ENCODE data around the gene NTSR1. TPM values are rescaled to one million over a fixed set of nuclear protein-coding genes. Genes with fewer than 3 reads are reported as not detected.

NTSR1 gene
- total RNA-seq, 2 donors from 2014 or later: not detected

- peaks cover 11% of the 10 kb centered on the region for H3K27me3 Mint-ChIP-seq
- no peak overlapping the region for H3K27ac Mint-ChIP-seq
- peaks cover 4% of the 10 kb centered on the region for H3K4me1 Mint-ChIP-seq
- no peaks in the 10 kb centered on the region for H3K9me3 Mint-ChIP-seq
- H3K4me3 Mint-ChIP-seq: no peak overlapping the region
- no peaks in the 10 kb centered on the region for H3K36me3 Mint-ChIP-seq (ENCODE audit: low read depth)
- no peak for ATAC-seq (replicated peaks)
These were observed 3.0 kb upstream of the NTSR1 start for GRCh38 chr20:62705627-62706026.

GRCh38 chr20:62706344-62706743 is 2.3 kb upstream of the NTSR1 start:
- no peak overlapping the region for H3K27ac Mint-ChIP-seq
- H3K27me3 Mint-ChIP-seq: peaks cover 11% of the 10 kb centered on the region
- no peak for ATAC-seq (replicated peaks)
- no peaks in the 10 kb centered on the region for H3K36me3 Mint-ChIP-seq (ENCODE audit: low read depth)
- no peaks in the 10 kb centered on the region for H3K9me3 Mint-ChIP-seq
- peaks cover 4% of the 10 kb centered on the region for H3K4me1 Mint-ChIP-seq
- no peak overlapping the region for H3K4me3 Mint-ChIP-seq

DNA sequence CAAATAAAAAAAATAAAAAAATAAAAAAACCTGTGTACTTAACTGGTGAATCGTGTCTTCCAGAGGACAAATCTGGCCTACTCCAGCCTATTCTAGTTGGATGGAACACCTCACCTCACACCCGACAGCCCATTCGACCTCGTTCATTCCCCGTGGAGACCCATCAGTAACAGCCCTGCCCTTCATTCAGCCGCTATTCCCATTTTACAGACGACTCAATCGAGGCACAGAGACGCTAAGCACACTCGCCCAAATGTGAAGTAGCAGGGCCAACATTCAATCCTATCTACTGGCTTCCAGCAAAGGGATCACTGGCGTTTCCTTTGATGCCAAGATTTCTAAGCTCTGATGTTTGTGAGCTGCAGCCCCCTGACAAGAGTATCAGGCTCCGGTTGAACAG is 1.8 kb upstream of the NTSR1 start:
- Mint-ChIP-seq H3K36me3 (ENCODE audit: low read depth) (no peaks in the 10 kb centered on the region), H3K4me3 (no peak overlapping the region), H3K4me1 (peaks cover 4% of the 10 kb centered on the region), H3K9me3 (no peaks in the 10 kb centered on the region), H3K27ac (no peak overlapping the region), H3K27me3 (peaks cover 11% of the 10 kb centered on the region)
- ATAC-seq (replicated peaks): no peak

DNA sequence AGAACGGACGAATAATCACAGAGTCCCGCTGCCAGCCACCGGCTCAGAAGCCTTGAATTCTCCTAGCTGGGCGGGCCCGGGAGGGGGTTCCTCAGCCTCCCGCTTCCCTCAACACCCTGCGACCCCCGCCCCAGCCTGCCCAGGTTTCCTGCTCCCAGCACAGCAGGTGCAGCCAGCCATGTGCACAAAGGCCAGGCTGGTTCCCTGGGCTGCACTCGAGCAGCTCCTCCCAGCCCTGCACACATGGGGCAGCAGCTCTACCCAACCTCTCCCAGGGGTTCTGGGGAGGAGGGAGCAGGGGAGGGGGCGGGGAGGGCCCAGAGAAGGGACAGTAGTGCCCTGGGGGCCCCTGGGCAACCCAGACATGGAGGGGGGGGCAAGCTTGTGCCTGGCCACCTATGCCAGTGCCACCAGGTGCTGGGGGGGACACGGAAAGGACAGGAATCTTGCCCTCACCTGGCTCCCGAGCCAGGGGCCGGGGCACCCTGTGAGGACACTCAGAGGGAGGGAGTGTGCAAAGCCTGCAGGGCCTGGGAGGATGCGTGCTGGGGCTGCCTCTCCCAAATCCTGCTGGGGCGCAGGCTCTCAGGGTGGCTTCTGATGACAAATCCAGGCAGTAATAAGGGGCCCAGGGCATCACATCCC is 1.2 kb upstream of the NTSR1 start:
- Mint-ChIP-seq H3K9me3 (no peaks in the 10 kb centered on the region), H3K4me3 (peak overlapping the region; percentile 19), H3K36me3 (ENCODE audit: low read depth) (no peaks in the 10 kb centered on the region), H3K4me1 (peaks cover 4% of the 10 kb centered on the region), H3K27ac (no peak overlapping the region), H3K27me3 (peaks cover 11% of the 10 kb centered on the region)
- no peak for ATAC-seq (replicated peaks)

GRCh38 chr20:62707921-62708521 is 615 bp upstream of the NTSR1 start:
- Mint-ChIP-seq H3K27ac (no peak overlapping the region), H3K27me3 (peaks cover 11% of the 10 kb centered on the region), H3K9me3 (no peaks in the 10 kb centered on the region), H3K4me1 (peaks cover 4% of the 10 kb centered on the region), H3K36me3 (ENCODE audit: low read depth) (no peaks in the 10 kb centered on the region), H3K4me3 (peak overlapping the region; percentile 19)
- no peak for ATAC-seq (replicated peaks)

- H3K27ac Mint-ChIP-seq: no peak overlapping the region
- no peaks in the 10 kb centered on the region for H3K4me1 Mint-ChIP-seq
- H3K27me3 Mint-ChIP-seq: peaks cover 11% of the 10 kb centered on the region
- no peaks in the 10 kb centered on the region for H3K9me3 Mint-ChIP-seq
- H3K36me3 Mint-ChIP-seq (ENCODE audit: low read depth): no peaks in the 10 kb centered on the region
- no peak overlapping the region for H3K4me3 Mint-ChIP-seq
- ATAC-seq (replicated peaks): no peak
These were observed 885 bp downstream of the NTSR1 start for GRCh38 chr20:62709537-62709905.

- peaks cover 4% of the 10 kb centered on the region for H3K4me1 Mint-ChIP-seq
- H3K36me3 Mint-ChIP-seq (ENCODE audit: low read depth): no peaks in the 10 kb centered on the region
- H3K27ac Mint-ChIP-seq: no peak overlapping the region
- peaks cover 11% of the 10 kb centered on the region for H3K27me3 Mint-ChIP-seq
- no peaks in the 10 kb centered on the region for H3K9me3 Mint-ChIP-seq
- H3K4me3 Mint-ChIP-seq: no peak overlapping the region
- no peak for ATAC-seq (replicated peaks)
These were observed 1.7 kb downstream of the NTSR1 start for GRCh38 chr20:62710221-62710885.

- H3K27ac Mint-ChIP-seq: no peak overlapping the region
- ATAC-seq (replicated peaks): peak; percentile 81
- H3K36me3 Mint-ChIP-seq (ENCODE audit: low read depth): no peaks in the 10 kb centered on the region
- H3K4me3 Mint-ChIP-seq: no peak overlapping the region
- no peaks in the 10 kb centered on the region for H3K9me3 Mint-ChIP-seq
- H3K4me1 Mint-ChIP-seq: peaks cover 6% of the 10 kb centered on the region
- peaks cover 11% of the 10 kb centered on the region for H3K27me3 Mint-ChIP-seq
These were observed 2.5 kb downstream of the NTSR1 start for GRCh38 chr20:62710886-62711702.

- Mint-ChIP-seq H3K9me3 (no peaks in the 10 kb centered on the region), H3K27me3 (peaks cover 11% of the 10 kb centered on the region), H3K27ac (no peak overlapping the region), H3K4me3 (no peak overlapping the region), H3K4me1 (peaks cover 12% of the 10 kb centered on the region), H3K36me3 (ENCODE audit: low read depth) (no peaks in the 10 kb centered on the region)
- no peak for ATAC-seq (replicated peaks)
These were observed 3.1 kb downstream of the NTSR1 start for GRCh38 chr20:62711703-62712101.

GRCh38 chr20:62712606-62713005 is 4.0 kb downstream of the NTSR1 start:
- Mint-ChIP-seq H3K9me3 (no peaks in the 10 kb centered on the region), H3K4me3 (no peak overlapping the region), H3K36me3 (ENCODE audit: low read depth) (no peaks in the 10 kb centered on the region), H3K27ac (no peak overlapping the region), H3K4me1 (peaks cover 12% of the 10 kb centered on the region), H3K27me3 (peaks cover 11% of the 10 kb centered on the region)
- no peak for ATAC-seq (replicated peaks)

DNA sequence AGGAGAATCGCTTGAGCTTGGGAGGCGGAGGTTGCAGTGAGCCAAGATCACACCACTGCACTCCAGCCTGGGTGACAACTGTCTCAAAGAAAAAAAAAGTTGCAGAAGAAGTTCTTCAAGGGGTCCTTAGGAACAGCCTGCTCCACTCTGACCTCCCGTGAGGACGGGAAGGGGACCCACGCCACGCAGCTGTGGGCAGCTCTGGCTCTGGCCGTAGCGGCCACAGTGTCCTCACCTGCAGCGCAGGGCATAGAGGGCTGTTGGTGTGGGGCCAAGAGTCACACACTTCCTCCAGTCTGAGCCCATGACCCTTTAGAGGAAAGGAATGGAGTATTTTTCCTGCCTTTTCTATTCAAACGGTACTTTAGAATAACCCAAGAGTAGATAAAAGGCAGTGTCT is 5.4 kb downstream of the NTSR1 start:
- no peaks in the 10 kb centered on the region for H3K9me3 Mint-ChIP-seq
- no peak overlapping the region for H3K27ac Mint-ChIP-seq
- peaks cover 12% of the 10 kb centered on the region for H3K4me1 Mint-ChIP-seq
- no peaks in the 10 kb centered on the region for H3K36me3 Mint-ChIP-seq (ENCODE audit: low read depth)
- no peak overlapping the region for H3K4me3 Mint-ChIP-seq
- ATAC-seq (replicated peaks): no peak
- H3K27me3 Mint-ChIP-seq: peaks cover 6% of the 10 kb centered on the region

- no peaks in the 10 kb centered on the region for H3K36me3 Mint-ChIP-seq (ENCODE audit: low read depth)
- H3K4me1 Mint-ChIP-seq: peaks cover 12% of the 10 kb centered on the region
- H3K9me3 Mint-ChIP-seq: no peaks in the 10 kb centered on the region
- ATAC-seq (replicated peaks): no peak
- no peak overlapping the region for H3K4me3 Mint-ChIP-seq
- H3K27me3 Mint-ChIP-seq: peaks cover 6% of the 10 kb centered on the region
- no peak overlapping the region for H3K27ac Mint-ChIP-seq
These were observed 6.2 kb downstream of the NTSR1 start for GRCh38 chr20:62714799-62715198.

DNA sequence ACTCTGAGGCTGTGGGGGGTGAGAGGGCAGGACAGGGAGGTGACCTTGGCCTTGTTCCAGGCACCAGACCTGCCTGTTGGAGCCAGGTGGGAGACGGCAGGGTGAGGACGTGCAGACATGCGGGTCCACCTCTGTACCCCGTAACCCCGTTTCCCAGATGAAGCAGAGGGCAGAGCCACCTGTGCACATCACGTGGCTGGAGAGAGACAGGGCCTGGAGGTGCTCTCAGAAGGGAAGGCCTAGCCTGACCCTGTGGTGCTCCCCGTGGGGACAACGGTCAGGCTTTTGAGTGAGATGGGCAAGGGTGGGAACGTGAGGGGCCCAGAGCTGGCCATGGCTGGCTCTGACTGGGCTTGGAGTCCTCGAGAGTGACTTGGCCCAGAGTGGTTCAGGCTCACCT is 6.6 kb downstream of the NTSR1 start:
- H3K9me3 Mint-ChIP-seq: no peaks in the 10 kb centered on the region
- H3K4me3 Mint-ChIP-seq: no peak overlapping the region
- no peaks in the 10 kb centered on the region for H3K36me3 Mint-ChIP-seq (ENCODE audit: low read depth)
- ATAC-seq (replicated peaks): no peak
- H3K27ac Mint-ChIP-seq: no peak overlapping the region
- peaks cover 4% of the 10 kb centered on the region for H3K27me3 Mint-ChIP-seq
- peaks cover 12% of the 10 kb centered on the region for H3K4me1 Mint-ChIP-seq

- peak; percentile 63 for ATAC-seq (replicated peaks)
- H3K4me3 Mint-ChIP-seq: peak overlapping the region; percentile 51
- H3K27me3 Mint-ChIP-seq: no peaks in the 10 kb centered on the region
- H3K9me3 Mint-ChIP-seq: peaks cover 6% of the 10 kb centered on the region
- peaks cover 14% of the 10 kb centered on the region for H3K4me1 Mint-ChIP-seq
- H3K27ac Mint-ChIP-seq: peak overlapping the region; percentile 52
- no peaks in the 10 kb centered on the region for H3K36me3 Mint-ChIP-seq (ENCODE audit: low read depth)
These were observed 7.7 kb downstream of the NTSR1 start for GRCh38 chr20:62716198-62716940.

All from activated T-helper 17 cell treated with anti-CD3 and anti-CD28 coated beads, Interleukin-2, amount 50 U/mL, for 72 hours (primary cell).